Erythroblast (primary cell): ENCODE data around the gene PARN.
"Not testable (repeated sequence)": the region's sequence is repeated elsewhere in the genome, so short reads cannot be mapped to it uniquely, and the experiment has no call there.

Source experiments
- DNase-seq, 2 experiments: peaks; one replicate each; lab custom pipeline; 2025; lab: John Stamatoyannopoulos, UW
- GATA1 ChIP-seq: IDR thresholded peaks from 2 replicates; pipeline ENCODE4 v1.6.1; 2011; ENCODE audit warnings: low read depth, mild to moderate bottlenecking, control low read depth, low read length, moderate library complexity
- POLR2A ChIP-seq: IDR thresholded peaks from 2 replicates; pipeline ENCODE4 v1.6.1; 2011; ENCODE audit warnings: mild to moderate bottlenecking, low read length

PARN gene

DNA sequence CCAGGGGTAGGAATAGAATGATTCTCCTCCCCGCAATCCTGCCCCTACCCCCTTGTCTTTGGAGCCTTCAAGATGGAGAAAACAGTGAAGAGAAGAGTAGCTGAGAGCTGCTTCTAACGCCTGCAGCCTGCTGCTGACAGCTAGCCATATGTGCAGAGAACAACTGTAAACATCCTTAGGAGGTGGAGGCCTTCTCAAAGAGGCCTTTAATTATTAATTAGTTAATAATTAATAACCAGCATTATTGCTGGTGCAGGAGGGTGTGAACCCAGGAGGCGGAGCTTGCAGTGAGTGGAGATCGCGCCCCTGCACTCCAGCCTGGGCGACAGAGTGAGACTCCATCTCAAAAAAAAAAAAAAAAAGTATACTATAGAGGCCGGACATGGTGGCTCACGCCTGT is 11.1 kb upstream of the PARN start:
- TF ChIP-seq GATA1, result no peak
- no peak for TF ChIP-seq POLR2A
- no peak for DNase-seq

DNA sequence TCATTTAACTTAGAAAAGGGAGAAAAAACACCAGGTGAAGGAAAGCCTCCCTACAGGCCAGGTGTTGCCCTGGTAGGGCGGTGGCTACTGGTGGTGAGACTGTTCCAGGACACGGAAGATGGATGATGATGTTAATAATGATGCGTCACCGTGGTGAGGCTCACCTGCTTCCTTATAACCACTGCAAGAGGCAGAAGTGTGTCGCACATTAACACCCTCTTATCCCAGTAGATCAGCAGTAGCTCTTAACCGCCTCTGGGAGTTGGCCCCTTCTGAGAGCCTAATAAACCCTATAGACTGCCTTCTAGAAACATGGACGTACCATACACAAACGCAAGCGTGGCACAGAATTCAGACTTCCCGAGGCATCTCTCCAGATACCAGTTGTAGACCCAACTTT is 10.5 kb upstream of the PARN start:
- TF ChIP-seq POLR2A, result no peak
- TF ChIP-seq GATA1, result no peak
- no peak for DNase-seq

DNA sequence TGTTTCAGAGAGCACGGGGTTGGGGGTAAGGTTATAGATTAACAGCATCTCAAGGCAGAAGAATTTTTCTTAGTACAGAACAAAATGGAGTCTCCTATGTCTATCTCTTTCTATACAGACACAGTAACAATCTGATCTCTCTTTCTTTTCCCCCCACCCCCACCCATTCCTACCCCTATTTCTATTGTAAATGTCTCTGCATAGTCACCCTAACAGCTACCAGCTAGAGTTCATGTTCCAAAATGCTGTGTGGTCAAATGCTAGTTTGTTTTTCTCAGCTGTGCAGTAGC is 6.8 kb upstream of the PARN start:
- not testable (repeated sequence) for DNase-seq

DNA sequence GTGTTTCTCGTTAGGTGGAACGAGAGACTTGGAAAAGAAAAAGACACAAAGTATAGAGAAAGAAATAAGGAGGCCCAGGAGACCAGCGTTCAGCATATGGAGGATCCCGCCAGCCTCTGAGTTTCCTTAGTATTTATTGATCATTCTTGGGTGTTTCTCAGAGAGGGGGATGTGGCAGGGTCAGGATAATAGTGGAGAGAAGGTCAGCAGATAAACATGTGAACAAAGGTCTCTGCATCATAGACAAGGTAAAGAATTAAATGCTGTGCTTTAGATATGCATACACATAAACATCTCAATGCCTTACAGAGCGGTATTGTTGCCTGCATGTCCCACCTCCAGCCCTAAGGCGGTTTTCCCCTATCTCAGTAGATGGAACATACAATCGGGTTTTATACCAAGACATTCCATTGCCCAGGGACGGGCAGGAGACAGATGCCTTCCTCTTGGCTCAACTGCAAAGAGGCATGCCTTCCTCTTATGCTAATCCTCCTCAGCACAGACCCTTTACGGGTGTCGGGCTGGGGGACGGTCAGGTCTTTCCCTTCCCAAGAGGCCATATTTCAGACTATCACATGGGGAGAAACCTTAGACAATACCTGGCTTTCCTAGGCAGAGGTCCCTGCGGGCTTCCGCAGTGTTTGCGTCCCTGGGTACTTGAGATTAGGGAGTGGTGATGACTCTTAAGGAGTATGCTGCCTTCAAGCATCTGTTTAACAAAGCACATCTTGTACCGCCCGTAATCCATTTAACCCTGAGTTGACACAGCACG is 6.3 kb upstream of the PARN start:
- DNase-seq, result not testable (repeated sequence)

DNA sequence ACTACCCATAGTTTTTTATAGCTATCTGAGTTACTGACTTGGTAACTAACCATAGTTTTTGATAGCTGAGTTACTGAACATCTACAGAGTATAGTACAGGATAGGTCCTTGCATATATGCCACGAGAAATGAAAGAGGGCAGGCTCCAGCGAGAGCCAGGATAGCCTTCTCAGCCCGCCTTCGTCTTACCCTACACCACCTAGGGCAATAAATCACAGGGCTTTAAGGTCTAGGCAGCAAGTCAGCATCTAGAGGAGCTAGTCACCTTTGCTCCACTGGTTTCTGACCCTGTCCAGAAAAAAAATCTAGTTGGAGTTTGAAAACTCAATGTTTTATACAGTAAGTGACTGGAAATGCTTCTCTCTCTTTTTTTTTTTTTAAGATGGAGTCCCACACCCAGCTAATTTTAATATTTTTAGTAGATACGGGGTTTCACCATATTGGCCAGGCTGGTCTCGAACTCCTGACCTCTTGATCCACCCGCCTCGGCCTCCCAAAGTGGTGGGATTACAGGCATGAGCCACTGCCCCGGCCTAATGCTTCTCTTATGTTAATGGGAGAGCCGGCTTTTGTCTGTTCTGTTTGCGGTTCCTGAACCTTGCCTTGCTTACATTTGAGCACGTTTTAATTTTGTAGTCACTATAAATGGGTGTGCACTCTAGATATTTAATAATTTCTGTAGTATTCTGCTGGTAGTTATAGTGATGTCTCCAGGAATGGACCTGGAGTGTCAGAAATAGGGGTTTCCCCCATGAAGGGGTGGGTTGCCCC is 5.5 kb upstream of the PARN start:
- no peak for DNase-seq
- TF ChIP-seq POLR2A, result no peak
- TF ChIP-seq GATA1, result no peak

DNA sequence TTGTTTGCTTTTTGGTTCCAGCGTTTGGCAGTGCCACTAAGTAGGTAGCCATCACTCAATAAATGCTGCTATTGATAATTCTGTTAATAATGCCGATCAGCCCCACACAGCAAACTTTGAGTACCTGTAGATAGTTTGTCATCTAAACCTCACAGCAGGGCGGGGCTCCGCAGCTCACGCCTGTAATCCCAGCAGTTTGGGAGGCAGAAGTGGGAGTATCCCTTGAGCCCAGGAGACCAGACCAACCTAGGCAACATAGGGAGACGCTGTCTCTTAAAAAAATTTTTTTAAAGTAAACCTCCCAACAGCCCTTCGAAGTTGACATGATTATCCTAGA is 4.3 kb upstream of the PARN start:
- DNase-seq, result no peak
- TF ChIP-seq POLR2A (no peak), GATA1 (no peak)

DNA sequence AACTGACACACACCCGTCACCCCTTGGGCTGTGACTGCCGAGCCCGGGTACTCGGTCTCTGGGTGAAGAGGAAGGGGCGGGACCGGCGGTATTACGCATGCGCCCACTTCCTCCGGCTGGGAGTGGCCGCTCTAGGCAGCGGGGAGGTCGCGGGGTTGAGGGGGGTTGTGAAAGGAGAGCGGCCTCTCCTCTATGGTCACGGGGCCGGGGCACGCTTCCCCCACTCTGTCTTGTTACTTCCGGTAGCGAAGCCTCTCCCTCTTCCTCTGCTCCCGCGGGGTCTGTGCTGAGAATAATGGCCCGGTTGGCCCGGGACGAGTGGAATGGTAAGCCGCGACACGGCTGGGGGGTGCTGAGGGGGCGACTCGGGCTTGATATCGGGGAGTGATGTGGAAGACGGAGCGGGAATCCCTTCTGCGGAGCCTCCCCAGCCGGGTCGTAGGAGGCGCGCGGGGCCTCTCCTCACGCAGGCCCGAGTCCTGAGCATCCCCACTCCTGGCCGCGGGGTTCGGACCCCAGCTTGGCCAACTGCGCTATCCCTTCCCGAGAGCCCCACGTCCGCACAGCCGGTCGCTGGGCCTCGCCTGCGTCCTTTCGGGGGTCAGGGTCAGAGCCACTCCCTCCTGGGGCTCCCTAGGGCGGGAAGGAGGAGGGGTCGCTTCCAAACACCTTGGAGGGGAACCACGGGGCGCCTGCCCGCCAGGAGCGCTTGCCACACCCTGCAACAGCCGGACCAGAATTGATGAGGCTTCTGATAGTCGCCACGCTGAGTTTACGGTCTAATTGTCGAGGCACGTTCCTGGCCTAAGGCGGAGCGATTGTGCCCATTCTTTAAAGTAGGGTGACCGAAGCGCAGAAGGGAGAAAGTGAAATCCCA is 2.9 kb upstream of the PARN start, which contains the start of gene BFAR:
BFAR (plus strand) TSS at position 259 of the 877 bp plus-strand sequence. CDS start 11,396 bp downstream, outside the sequence.
- peak; percentile 97 for DNase-seq

DNA sequence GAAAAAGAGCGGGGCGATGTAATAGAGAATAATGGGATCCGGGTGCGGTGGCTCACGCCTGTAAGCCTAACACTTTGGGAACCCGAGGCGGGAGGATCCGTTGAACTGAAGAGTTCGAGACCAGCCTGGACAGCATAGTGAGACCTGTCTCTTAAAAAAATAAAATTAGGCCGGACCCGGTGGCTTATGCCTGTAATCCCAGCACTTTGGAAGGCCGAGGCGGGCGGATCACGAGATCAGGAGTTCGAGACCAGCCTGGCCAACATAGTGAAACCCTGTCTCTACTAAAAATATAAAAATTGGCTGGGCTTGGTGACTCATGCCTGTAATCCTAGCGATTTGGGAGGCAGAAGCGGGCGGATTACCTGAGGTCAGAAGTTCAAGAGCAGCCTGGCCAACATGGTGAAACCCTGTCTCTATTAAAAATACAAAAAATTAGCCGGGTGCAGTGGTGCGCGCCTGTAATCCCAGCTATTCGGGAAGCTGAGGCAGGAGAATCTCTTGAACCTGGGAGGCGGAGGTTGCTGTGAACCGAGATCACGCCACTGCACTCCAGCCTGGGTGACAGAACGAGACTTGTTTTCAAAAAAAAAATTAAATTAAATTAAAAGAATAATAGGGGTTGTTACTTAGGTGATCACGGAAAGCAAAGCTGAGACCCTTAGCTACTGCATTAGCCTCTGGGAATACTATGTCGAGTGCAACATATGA is 715 bp upstream of the PARN start:
- DNase-seq, result peak; percentile 21 to 34

More for the DNA sequence above, 2.9 kb upstream of the PARN start, which contains the start of gene BFAR:
- TF ChIP-seq POLR2A (peak; percentile 99), GATA1 (no peak)

DNA sequence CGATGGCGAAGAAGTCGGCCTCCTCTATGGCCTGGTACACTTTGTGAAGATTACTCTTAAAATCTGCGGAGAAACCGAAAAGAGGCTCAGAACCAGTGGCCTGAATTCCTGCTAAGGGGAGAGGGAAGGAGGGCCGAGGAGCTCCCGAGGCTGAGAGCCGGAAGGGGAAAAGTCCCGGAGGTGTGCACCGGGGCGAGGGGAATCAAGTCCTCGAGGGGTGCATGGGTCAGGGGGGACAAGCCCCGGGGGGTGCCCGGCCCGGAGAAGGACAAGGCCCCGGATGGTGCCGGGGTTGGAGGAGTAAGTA is 495 bp downstream of the PARN start:
- no peak for DNase-seq
- TF ChIP-seq GATA1 (no peak), POLR2A (no peak)

DNA sequence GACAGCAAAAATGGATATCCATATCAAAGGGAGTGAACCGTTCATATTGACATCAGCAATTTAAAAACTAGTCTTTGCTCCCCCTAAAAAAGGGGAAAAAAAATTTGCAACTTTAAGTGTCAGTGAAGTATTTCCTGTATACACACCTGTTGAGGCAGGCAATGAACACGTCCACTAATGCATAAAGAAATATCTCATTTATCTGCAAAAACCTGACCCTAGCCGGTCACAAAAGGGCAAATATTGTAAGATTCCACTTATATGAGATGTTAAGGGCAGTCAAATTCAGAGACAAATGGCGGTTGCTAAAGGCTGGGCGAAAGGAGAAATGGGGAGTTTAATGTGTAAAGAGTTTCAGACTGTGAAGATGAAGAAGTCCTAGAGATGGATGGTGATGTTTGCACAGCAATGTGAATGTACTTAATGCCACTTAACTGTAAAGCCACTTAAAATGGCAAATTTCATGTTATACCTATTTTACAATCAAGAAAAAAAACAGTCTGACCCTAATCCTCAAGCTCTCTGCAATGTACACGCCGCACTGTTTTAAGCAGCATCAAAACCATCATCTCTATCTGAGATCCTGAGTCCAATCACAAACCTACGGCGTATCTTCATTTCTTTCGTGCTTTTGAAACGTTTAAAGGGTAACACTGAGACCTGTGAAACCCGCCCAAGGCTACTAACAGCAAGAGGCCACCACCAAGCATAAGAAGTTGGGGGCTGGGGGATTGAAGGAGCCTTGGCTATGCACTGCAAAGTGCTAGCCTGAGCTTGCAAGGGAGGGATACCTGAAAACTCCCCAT is 1.1 kb downstream of the PARN start:
- no peak for TF ChIP-seq POLR2A
- no peak for TF ChIP-seq GATA1
- DNase-seq, result peak; percentile 55 to 67

DNA sequence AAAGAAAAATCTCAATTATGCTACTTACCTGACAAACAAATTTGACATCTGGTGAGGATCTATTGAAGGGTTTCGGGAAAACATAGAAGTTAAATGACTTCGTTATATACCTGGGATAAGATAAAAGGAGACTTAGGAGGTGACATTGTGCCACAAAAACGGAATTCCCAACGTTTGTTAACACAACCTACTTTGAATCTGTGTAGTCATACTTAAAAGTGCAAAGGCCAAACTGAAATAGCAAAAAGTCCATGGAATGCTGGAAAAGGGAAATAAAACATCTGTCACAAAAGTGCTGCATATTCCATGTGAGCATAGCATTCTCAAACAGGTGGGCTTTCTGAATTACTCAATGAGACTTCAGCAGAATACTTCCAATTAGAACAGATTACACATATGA is 3.0 kb downstream of the PARN start:
- no peak for DNase-seq
- TF ChIP-seq GATA1 (no peak), POLR2A (no peak)

DNA sequence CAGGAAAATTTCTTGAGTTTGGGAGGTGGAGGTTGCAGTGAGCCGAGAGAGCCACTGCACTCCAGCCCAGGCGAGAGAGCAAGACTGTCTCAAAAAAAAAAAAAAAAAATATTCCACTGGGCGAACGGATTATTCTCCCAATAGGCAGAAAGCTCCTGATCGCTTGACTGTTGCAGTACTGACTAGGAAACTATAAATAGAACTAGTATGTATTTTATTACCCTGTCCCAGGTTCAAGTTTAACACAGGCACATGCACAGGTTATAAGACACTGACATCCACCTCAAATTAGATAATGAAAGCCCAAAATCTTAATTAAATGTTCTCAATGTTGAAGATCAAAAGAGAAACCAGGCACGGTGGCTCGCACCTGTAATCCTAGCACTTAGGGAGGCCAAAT is 11.5 kb downstream of the PARN start:
- no peak for DNase-seq
- TF ChIP-seq GATA1, result no peak

DNA sequence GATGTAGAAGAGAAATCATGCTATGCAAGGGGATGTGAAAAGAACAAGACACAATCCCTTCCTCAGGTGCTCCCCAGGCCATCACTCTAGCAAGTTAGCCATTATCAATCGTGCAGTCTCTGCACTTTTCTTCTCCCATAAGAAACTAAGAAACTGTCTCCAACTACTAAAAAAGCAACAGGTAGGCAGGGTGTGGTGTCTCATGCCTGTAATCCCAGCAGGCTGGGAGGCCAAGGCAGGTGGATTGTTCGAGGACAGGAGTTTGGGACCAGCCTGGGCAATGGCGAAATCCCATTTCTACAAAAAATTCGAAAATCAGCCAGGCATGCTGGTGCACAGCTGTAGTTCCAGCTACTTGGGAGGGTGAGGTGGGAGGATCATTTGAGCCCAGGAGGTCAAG is 13.8 kb downstream of the PARN start:
- TF ChIP-seq GATA1, result no peak
- TF ChIP-seq POLR2A, result no peak
- DNase-seq, result no peak

DNA sequence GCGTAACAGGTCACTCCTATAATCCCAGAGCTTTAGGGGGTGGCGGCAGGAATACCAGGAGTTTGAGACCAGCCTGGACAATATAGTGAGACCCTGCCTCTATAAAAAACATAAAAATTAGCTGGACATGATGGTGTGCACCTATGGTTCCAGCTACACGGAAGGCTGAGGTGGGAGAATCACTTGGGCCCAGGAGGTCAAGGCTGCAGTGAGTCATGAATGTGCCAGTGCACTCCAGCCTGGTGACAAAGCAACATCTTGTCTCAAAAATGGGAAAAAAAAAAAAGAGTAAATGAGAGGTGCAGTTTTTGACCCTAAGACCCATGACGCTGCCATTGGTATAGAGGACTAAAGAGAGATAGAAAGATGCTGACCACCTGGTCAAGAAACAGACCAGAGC is 16.1 kb downstream of the PARN start:
- DNase-seq, result no peak
- no peak for TF ChIP-seq POLR2A
- TF ChIP-seq GATA1, result no peak
